Measurements from ENCODE around the gene C14orf180.

- no peak for TF ChIP-seq CTCF (tag by site-specific recombination; IDR thresholded peaks at IDR 0.05)
- no peak for TF ChIP-seq BCL11A (tag by site-specific recombination; IDR thresholded peaks at IDR 0.05; ENCODE audit: low read depth)
- TF ChIP-seq ZNF416 (tag by site-specific recombination; IDR thresholded peaks at IDR 0.05), result no peak
- no peak for TF ChIP-seq ZBTB44 (tag by site-specific recombination; IDR thresholded peaks at IDR 0.05)
- TF ChIP-seq ZFP3 (tag by site-specific recombination; IDR thresholded peaks at IDR 0.05; ENCODE audit: low read depth), result no peak
- no peak for TF ChIP-seq ZBTB7A (tag by site-specific recombination; IDR thresholded peaks at IDR 0.05; ENCODE audit: low read depth)
- TF ChIP-seq KLF10 (tag by site-specific recombination; IDR thresholded peaks at IDR 0.05), result no peak
- no peak for TF ChIP-seq ZFP69B (tag by site-specific recombination; IDR thresholded peaks at IDR 0.05)
- TF ChIP-seq SETDB1 (IDR thresholded peaks at IDR 0.05; ENCODE audit: insufficient read length, low read length), result no peak
- TF ChIP-seq HIC1 (tag by site-specific recombination; IDR thresholded peaks at IDR 0.05), result no peak
- no peak for TF ChIP-seq REPIN1 (tag by site-specific recombination; IDR thresholded peaks at IDR 0.05; ENCODE audit: low read depth)
- TF ChIP-seq YY1 (tag by site-specific recombination; IDR thresholded peaks at IDR 0.05), result no peak
Measured at GRCh38 chr14:104636131-104636530, 56.6 kb downstream of the C14orf180 start.
